Vagina (tissue), 2 donors: Measurements from ENCODE around the gene MYH11. TPM values are rescaled to one million over a fixed set of nuclear protein-coding genes. Genes with fewer than 3 reads are reported as not detected.
"Not testable (repeated sequence)": the region's sequence is repeated elsewhere in the genome, so short reads cannot be mapped to it uniquely, and the experiment has no call there.

Experiments
- DNase-seq, 2 donors: peaks; one replicate each; pipeline ENCODE4 v3.0.0-alpha.2; 2017; ENCODE audit errors: extremely low spot score in 2 of 2
- H3K27ac ChIP-seq: fragments of 200-600 bp; sonication (generic); one replicate; pipeline ENCODE4 v1.5.1; 2019
- H3K27me3 ChIP-seq: fragments of 200-600 bp; sonication (generic); one replicate; pipeline ENCODE4 v1.5.1; 2019
- H3K36me3 ChIP-seq, 2 donors: fragments of 200-600 bp; sonication (generic); one replicate each; pipeline ENCODE4 v1.5.1; 2017 to 2019
- H3K4me1 ChIP-seq: fragments of 200-600 bp; sonication (generic); one replicate; pipeline ENCODE4 v1.5.1; 2019
- H3K4me3 ChIP-seq, 2 donors: fragments of 200-600 bp; sonication (generic); 1 replicate in 1 of 2; 2 replicates in 1 of 2; pipeline ENCODE4 v1.5.1; 2016 to 2019
- H3K9me3 ChIP-seq: fragments of 200-600 bp; sonication (generic); one replicate; pipeline ENCODE4 v1.5.1; 2019
- POLR2A ChIP-seq, 2 donors: fragments of 450-650 bp; IDR thresholded peaks; one replicate each; pipeline ENCODE4 v1.6.1; 2017; ENCODE audit warnings: antibody characterized with exemption in 2 of 2, mild to moderate bottlenecking in 2 of 2, moderate library complexity in 2 of 2
- POLR2AphosphoS5 ChIP-seq, 2 donors: sonication (generic); formaldehyde crosslinking; IDR thresholded peaks; one replicate each; pipeline ENCODE4 v1.9.0; 2017; ENCODE audit warnings: antibody characterized with exemption in 2 of 2, mild to moderate bottlenecking in 2 of 2, low read depth in 1 of 2; ENCODE audit not compliant: insufficient read depth in 1 of 2
- intact Hi-C: fragments of 100-400 bp; cut with DNase I; formaldehyde crosslinking; loops from one replicate; pipeline ENCODE4 v1.15.1; 2023
- small RNA-seq: library from RNA; depleted of rRNA; stranded (forward); fragments of <200 nt; gene quantifications from one replicate; pipeline ENCODE3, GENCODE V24; 2016
- total RNA-seq: library from RNA; depleted of rRNA; stranded (reverse); fragments of >200 nt; gene quantifications from one replicate; pipeline ENCODE4 v1.2.3, GENCODE V29; 2016
- TF ChIP-seq, protein P1 (sequence below), 3 experiments: fragments of 450-650 bp in 2 of 3; fragments of 200-600 bp in 1 of 3; sonication (generic) in 1 of 3; IDR thresholded peaks; one replicate each; pipeline ENCODE4 v1.5.1; 2017 to 2019; ENCODE audit warnings: antibody characterized with exemption in 3 of 3, mild to moderate bottlenecking in 2 of 3, moderate library complexity in 2 of 3

Gene MYH11
- total RNA-seq, 1 donor from 2014 or later, result 822 TPM

DNA sequence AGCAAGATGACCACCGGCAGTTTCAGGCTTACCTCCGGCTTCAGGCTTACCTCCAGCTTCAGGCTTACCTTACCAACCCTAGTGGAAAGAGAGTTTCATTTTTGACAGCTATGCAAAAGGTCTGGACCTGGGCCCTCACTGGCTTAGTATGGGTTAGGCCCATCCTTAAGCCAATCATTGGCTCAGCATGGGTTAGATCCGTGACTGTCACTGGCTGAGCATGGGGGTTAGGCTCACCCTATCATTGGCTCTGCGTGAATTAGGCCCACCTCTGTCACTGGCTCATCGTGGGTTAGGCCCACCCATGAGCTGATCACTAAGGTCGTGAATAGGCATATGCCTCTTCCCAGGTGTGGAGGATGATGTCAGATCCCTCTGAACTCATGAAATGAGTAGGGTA, 198.7 kb downstream of the MYH11 start:
- Histone ChIP-seq H3K36me3 (peaks cover 0 to 6% of the 10 kb centered on the region in 2 donors), H3K4me1 (peaks cover 17% of the 10 kb centered on the region), H3K27me3 (no peaks in the 10 kb centered on the region), H3K4me3 (no peak overlapping the region), H3K9me3 (no peaks in the 10 kb centered on the region), H3K27ac (no peak overlapping the region)
- DNase-seq, result no peak
- intact Hi-C loops, result no loop called here
- no peak for TF ChIP-seq POLR2AphosphoS5 (IDR thresholded peaks at IDR 0.05; ENCODE audit: insufficient read depth in 1 of 2, low read depth in 1 of 2)
- TF ChIP-seq POLR2A (IDR thresholded peaks at IDR 0.05), result no peak
- TF ChIP-seq, protein P1, sequence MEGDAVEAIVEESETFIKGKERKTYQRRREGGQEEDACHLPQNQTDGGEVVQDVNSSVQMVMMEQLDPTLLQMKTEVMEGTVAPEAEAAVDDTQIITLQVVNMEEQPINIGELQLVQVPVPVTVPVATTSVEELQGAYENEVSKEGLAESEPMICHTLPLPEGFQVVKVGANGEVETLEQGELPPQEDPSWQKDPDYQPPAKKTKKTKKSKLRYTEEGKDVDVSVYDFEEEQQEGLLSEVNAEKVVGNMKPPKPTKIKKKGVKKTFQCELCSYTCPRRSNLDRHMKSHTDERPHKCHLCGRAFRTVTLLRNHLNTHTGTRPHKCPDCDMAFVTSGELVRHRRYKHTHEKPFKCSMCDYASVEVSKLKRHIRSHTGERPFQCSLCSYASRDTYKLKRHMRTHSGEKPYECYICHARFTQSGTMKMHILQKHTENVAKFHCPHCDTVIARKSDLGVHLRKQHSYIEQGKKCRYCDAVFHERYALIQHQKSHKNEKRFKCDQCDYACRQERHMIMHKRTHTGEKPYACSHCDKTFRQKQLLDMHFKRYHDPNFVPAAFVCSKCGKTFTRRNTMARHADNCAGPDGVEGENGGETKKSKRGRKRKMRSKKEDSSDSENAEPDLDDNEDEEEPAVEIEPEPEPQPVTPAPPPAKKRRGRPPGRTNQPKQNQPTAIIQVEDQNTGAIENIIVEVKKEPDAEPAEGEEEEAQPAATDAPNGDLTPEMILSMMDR (IDR thresholded peaks at IDR 0.05), result no peak

DNA sequence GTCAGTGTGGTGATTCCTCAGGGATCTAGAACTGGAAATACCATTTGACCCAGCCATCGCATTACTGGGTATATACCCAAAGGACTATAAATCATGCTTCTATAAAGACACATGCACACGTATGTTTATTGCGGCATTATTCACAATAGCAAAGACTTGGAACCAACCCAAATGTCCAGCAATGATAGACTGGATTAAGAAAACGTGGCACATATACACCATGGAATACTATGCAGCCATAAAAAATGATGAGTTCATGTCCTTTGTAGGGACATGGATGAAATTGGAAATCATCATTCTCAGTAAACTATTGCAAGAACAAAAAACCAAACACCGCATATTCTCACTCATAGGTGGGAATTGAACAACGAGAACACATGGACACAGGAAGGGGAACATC, 201.3 kb downstream of the MYH11 start:
- H3K4me3 ChIP-seq, H3K27ac ChIP-seq, H3K36me3 ChIP-seq, H3K9me3 ChIP-seq, DNase-seq, intact Hi-C loops, H3K27me3 ChIP-seq: not testable (repeated sequence)
- H3K4me1 ChIP-seq, result peaks cover 34% of the 10 kb centered on the region

DNA sequence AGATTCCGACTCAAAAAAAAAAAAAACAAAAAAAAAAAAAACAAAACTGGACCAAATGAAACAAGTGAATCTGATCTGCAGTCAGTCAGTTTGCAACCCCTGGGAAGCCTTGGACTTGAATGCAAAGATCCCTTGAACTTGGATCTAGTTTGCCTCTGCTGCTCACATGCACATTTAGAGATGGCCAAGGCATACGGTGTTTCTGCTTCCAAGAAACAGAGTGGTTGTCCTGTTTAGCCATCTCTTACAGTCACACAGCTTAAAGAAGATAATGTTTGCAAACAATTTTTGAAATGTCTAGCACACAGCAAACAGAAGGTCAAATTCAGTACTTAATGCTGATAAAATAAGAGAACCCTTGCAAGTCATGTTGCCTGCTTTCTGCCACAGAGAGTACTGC, 202.2 kb downstream of the MYH11 start:
- intact Hi-C loops, result no loop called here
- Histone ChIP-seq H3K4me1 (peaks cover 37% of the 10 kb centered on the region), H3K4me3 (no peak overlapping the region), H3K9me3 (no peaks in the 10 kb centered on the region), H3K27me3 (no peaks in the 10 kb centered on the region), H3K36me3 (no peaks in the 10 kb centered on the region), H3K27ac (no peak overlapping the region)
- TF ChIP-seq POLR2AphosphoS5 (IDR thresholded peaks at IDR 0.05; ENCODE audit: insufficient read depth in 1 of 2, low read depth in 1 of 2) (no peak), POLR2A (IDR thresholded peaks at IDR 0.05) (no peak)
- TF ChIP-seq, protein P1 (IDR thresholded peaks at IDR 0.05), result no peak
- DNase-seq, result no peak

DNA sequence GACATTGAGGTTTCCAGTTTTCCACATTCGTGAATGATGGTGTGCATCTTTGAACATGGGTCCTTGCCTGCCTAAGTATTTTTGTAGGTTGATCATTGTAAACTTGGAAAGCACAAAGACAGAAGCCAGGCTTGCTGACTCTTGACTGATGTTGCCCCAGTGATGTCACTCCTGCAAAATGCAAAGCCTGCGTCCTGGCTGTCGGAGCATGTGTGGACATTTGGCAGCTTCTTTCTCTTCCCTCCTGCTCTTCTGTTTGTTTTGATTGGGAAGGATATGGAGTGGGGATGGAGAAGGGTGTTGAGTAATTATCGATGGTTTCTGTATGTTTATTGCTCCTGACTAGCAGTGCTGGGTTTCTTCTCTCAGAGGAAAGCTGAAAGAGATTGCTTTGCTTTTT, 203.6 kb downstream of the MYH11 start:
- Histone ChIP-seq H3K27ac (peak overlapping the region; percentile 53), H3K9me3 (no peaks in the 10 kb centered on the region), H3K4me3 (no peak overlapping the region), H3K4me1 (peaks cover 34% of the 10 kb centered on the region), H3K36me3 (no peaks in the 10 kb centered on the region), H3K27me3 (no peaks in the 10 kb centered on the region)
- intact Hi-C loops, result loop anchor here (2.0 kb wide), 1 partner anchor 62 kb away; no protein-coding TSS in a partner anchor
- no peak for DNase-seq
- TF ChIP-seq POLR2AphosphoS5 (IDR thresholded peaks at IDR 0.05; ENCODE audit: insufficient read depth in 1 of 2, low read depth in 1 of 2) (peak in 1 of 2 donors; percentile 56), POLR2A (IDR thresholded peaks at IDR 0.05) (no peak)
- TF ChIP-seq, protein P1 (IDR thresholded peaks at IDR 0.05), result no peak

Small RNA genes within 50 kb of the gene (small RNA-seq; reads per million reads assigned to genes)
- gene RNU6-213P, result not detected

Other genes with a start within 250 kb of the MYH11 start
- gene MARF1, start 213.9 kb downstream of the MYH11 start, total RNA-seq, result 39.0 TPM
- gene NDE1, start 206.8 kb downstream of the MYH11 start, total RNA-seq, result 55.0 TPM
- 28.2 TPM for gene CEP20, start 31.6 kb upstream of the MYH11 start, total RNA-seq
- gene ABCC1, start 92.6 kb upstream of the MYH11 start, total RNA-seq, result 47.9 TPM